GM18507 (cell line): ENCODE data around the gene MRM3.
A peak's percentile ranks its signal among the peaks of the same experiment; 100 is the strongest.
"Not testable (repeated sequence)": the region's sequence is repeated elsewhere in the genome, so short reads cannot be mapped to it uniquely, and the experiment has no call there.

Source experiments
- DNase-seq: peaks from one replicate; pipeline ENCODE4 v3.0.0; 2011; ENCODE audit warnings: low read depth; ENCODE audit not compliant: insufficient read length; ENCODE audit errors: extremely low spot score
- FAIRE-seq: peaks from 2 replicates; lab custom pipeline; 2011; peaks lifted over from hg19 to GRCh38; lab: Jason Lieb, UNC

Gene MRM3

GRCh38 chr17:752620-753219 lies 29.4 kb upstream of the MRM3 start:
- no peak for DNase-seq
- FAIRE-seq: no peak

DNA sequence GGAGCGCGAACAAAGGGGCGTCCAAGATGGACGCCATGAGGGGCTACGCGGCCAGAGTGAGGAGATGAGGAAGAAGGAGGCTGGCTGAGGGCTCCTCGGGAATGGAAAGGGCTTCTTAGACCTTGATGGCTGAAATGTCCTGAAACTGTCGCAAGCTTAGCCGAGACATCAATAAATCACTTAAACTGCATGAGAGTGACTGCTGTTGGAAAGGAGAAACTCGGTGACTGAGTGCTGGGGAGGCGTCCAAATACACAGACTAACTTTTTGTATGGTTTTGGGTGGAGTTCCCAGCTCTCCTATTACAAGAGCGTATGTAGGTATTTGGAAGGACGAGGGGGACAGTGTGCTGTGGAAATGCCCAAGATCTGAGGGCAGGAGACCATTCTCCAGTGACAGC lies 28.7 kb upstream of the MRM3 start:
- DNase-seq (no peak), FAIRE-seq (no peak)

DNA sequence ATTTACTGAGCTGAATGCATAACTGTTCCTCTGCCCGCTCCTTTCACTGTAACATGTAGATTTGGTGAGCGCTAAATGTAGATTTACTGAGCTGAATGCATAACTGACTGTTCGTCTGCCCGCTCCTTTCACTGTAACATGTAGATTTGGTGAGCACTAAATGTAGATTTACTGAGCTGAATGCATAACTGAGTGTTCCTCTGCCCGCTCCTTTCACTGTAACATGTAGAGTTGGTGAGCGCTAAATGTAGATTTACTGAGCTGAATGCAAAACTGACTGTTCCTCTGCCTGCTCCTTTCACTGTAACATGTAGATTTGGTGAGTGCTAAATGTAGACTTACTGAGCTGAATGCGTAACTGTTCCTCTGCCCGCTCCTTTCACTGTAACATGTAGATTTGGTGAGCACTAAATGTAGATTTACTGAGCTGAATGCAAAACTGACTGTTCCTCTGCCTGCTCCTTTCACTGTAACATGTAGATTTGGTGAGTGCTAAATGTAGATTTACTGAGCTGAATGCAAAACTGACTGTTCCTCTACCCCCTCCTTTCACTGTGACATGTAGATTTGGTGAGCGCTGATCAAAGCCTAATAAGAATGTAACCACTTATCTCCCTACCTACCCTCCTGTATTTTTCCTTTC lies 26.7 kb upstream of the MRM3 start:
- FAIRE-seq, DNase-seq: not testable (repeated sequence)

GRCh38 chr17:756010-756567 lies 26.1 kb upstream of the MRM3 start:
- not testable (repeated sequence) for DNase-seq, FAIRE-seq

GRCh38 chr17:759964-760363 lies 22.2 kb upstream of the MRM3 start:
- DNase-seq (no peak), FAIRE-seq (no peak)

- FAIRE-seq: no peak
These were observed 21.8 kb upstream of the MRM3 start for GRCh38 chr17:760371-760770.

GRCh38 chr17:767076-767475 lies 15.1 kb upstream of the MRM3 start:
- no peak for DNase-seq
- no peak for FAIRE-seq

More at GRCh38 chr17:760371-760770, 21.8 kb upstream of the MRM3 start:
- DNase-seq: no peak

DNA sequence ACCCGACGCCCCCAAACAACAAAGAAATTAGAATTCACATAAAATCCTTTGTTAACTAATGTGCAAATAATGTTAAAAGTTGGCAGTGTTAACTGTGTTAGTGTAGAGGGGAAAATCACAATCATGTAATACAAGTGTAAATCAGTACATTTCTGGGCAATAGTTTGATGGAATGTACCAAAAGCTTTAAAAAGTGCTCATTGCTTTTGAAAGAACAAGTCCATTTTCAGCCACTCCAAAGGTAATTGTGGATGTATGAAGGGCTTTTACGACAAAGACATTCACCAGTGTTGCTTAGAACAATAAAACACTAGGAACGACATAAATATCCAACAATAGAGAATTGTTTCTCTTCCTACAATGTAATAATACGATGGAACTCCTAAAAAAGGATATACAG lies 9.1 kb upstream of the MRM3 start:
- no peak for FAIRE-seq
- DNase-seq: no peak

- FAIRE-seq (peak; percentile 52), DNase-seq (no peak)
These were observed 8.5 kb upstream of the MRM3 start for GRCh38 chr17:773467-774312.

DNA sequence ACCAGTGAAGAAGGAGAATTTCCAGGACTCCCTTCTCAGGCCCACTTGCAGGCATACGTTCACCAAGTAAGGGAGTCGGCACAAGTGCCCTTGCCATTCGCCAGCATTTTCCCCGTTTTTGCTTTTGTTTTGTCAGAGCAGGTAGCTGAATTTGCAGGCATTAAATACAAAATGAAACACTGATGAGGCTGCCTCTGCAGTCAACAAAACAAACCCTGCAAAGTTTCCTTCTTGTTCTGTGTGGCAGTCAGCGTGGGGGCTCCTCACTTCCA lies 7.9 kb upstream of the MRM3 start:
- FAIRE-seq (no peak), DNase-seq (no peak)

DNA sequence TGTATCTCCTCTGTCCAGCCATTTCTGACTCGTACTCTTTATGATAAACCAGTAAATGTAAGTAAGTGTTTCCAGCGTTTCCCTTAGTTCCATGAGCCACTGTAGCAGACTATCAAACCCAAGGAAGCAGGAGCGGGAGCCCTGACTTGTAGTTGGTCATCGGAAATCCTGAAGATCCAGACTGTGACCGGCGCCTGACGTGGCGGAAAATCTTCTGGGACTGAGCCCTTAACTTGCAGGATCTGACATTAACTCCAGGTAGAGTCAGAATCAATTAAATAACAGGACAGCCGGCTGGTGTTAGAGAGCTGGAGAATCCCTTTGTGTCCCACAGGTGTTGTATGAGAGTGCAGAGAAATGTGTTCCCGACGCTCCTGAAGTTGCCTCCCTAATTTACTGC lies 4.1 kb upstream of the MRM3 start:
- DNase-seq: no peak
- no peak for FAIRE-seq

- DNase-seq (no peak), FAIRE-seq (no peak)
These were observed 2.0 kb downstream of the MRM3 start for GRCh38 chr17:784143-784542.

DNA sequence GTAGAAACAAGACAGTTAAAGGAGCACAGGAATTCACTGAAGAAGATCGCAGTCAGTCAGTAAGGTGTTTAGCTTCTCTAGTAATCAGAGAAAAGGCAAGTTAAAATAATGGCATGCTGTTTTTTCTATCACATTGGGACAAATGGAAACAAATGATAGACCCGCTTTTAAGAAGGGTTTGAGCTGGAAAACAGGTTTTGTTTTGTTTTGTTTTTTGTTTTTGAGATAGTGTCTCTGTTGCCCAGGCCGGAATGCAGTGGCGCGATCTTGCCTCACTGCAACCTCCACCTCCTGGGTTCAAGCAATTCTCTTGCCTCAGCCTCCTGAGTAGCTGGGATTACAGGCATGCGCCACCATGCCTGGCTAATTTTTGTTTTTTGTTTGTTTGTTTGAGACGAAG lies 3.7 kb downstream of the MRM3 start:
- not testable (repeated sequence) for FAIRE-seq

GRCh38 chr17:787641-788221 lies 5.6 kb downstream of the MRM3 start:
- DNase-seq: no peak
- no peak for FAIRE-seq

More for the DNA sequence above, 3.7 kb downstream of the MRM3 start:
- DNase-seq: not testable (repeated sequence)

DNA sequence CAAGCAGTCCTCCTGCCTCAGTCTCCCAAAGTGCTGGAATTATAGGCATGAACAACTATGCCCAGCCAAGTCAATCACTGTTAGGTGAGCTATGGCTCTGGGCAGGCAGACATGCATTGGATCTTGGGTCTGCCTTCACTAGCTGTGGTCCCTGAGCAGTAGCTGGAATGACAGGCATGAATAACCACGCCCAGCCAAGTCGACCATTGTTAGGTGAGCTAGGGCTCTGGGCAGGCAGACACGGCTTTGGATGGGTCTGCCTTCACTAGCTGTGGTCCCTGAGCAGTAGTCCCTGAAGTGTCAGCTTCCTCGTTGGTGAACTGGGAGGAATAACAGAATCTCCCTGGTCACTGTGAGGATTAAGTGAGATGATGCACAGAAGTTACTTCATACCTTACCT lies 6.4 kb downstream of the MRM3 start:
- DNase-seq: no peak
- no peak for FAIRE-seq

DNA sequence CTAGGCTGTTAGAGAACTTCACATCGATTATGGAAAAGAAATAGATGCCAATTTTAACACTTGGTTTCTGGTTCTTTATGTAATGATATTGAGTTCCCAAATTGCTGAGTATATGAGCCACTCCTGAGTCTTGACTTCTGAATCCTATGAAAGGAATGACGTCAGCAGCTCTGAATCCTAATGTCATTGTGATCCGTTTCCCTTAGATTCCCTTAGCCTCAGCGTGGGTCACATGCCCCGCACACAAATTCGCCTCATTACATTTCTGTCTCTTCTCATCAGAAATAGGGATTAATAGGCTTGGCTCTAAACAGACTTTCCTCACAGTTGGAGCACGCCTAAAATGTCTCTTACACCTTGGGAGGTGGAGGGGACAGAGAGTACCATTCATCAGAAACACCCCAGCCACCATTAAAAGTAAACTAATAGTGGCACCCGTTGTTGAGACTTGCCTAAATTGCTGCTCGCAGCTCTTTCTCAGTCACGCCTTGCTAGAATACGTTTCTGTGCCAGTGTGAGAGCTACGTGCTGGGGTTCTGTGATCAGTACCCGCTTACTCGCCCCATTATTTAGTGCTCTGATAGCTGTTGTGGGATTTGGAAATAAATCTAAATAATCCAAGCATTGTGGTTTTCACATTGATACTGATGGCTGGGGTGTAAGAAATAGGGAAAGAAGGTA lies 7.1 kb downstream of the MRM3 start:
- FAIRE-seq (no peak), DNase-seq (no peak)

GRCh38 chr17:789931-790873 lies 8.0 kb downstream of the MRM3 start:
- not testable (repeated sequence) for FAIRE-seq

GRCh38 chr17:790874-791247 lies 8.7 kb downstream of the MRM3 start:
- DNase-seq, FAIRE-seq: not testable (repeated sequence)

More at GRCh38 chr17:789931-790873, 8.0 kb downstream of the MRM3 start:
- not testable (repeated sequence) for DNase-seq

GRCh38 chr17:791829-792228 lies 9.7 kb downstream of the MRM3 start:
- DNase-seq (no peak), FAIRE-seq (no peak)
